Type B pancreatic cell (in vitro differentiated cells): ENCODE measurements around the gene PERP. TPM values are rescaled to one million over a fixed set of nuclear protein-coding genes. Genes with fewer than 3 reads are reported as not detected.
A peak's percentile ranks its signal among the peaks of the same experiment; 100 is the strongest.

Experiments used
- DNase-seq: peaks from one replicate; pipeline ENCODE4 v3.0.0; 2021; ENCODE audit warnings: mixed read lengths; ENCODE audit not compliant: unreplicated experiment; ENCODE audit errors: extremely low spot score
- H3K27ac Mint-ChIP-seq: 2 replicates; pipeline ENCODE4 v1.8.0; 2021; ENCODE audit warnings: mild to moderate bottlenecking, mixed read lengths
- H3K27me3 Mint-ChIP-seq: 2 replicates; pipeline ENCODE4 v1.8.0; 2021; ENCODE audit warnings: mixed read lengths
- H3K36me3 Mint-ChIP-seq: 2 replicates; pipeline ENCODE4 v1.8.0; 2021; ENCODE audit warnings: mixed read lengths
- H3K4me1 Mint-ChIP-seq: one replicate; pipeline ENCODE4 v1.8.0; 2021; ENCODE audit warnings: mixed read lengths; ENCODE audit not compliant: unreplicated experiment
- H3K4me3 Mint-ChIP-seq: 2 replicates; pipeline ENCODE4 v1.8.0; 2021; ENCODE audit warnings: mild to moderate bottlenecking, mixed read lengths
- H3K9me3 Mint-ChIP-seq: 2 replicates; pipeline ENCODE4 v1.8.0; 2021; ENCODE audit warnings: mixed read lengths
- total RNA-seq: library from RNA; stranded (reverse); gene quantifications from 2 replicates; pipeline ENCODE4 v1.2.1, GENCODE V29; 2021; ENCODE audit warnings: low replicate concordance
- TF ChIP-seq, protein P1 (sequence below): fragments of 200-600 bp; sonication (generic); conservative IDR thresholded peaks from 2 replicates; pipeline ENCODE4 v1.5.0; 2021; ENCODE audit warnings: antibody characterized with exemption, mild to moderate bottlenecking

Gene PERP
- total RNA-seq, 1 donor from 2014 or later = 86.8 TPM

DNA sequence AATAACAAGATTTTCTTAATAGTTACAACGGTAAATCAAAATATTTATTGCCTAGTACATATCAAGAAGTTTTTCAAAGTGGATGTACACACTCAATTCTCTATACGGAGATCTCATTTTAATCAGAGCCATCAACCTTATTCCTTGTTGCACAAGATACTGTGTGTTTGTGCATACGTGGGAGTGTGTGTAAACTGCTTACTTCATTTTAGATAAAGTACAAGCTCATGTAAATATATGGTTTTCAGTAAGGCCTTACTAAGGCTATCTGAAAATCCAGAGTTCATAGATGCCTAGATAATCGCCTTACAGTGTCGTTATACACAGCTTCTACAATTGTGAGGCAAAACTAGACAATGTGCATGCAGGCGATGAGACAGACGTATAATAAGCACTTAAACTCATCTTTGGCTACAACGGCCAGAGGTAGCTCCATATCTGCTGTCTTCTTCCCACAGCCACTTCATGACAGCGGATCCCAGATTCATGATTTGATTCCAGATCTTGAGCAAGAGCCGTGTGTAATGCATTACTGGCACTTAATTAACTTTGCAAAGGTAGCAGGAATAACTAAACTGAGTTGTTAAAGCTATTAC is 2.5 kb downstream of the PERP start:
- H3K4me3 Mint-ChIP-seq = peak overlapping the region; percentile 93
- no peak for DNase-seq
- peak overlapping the region; percentile 99 for H3K27ac Mint-ChIP-seq
- TF ChIP-seq, protein P1, sequence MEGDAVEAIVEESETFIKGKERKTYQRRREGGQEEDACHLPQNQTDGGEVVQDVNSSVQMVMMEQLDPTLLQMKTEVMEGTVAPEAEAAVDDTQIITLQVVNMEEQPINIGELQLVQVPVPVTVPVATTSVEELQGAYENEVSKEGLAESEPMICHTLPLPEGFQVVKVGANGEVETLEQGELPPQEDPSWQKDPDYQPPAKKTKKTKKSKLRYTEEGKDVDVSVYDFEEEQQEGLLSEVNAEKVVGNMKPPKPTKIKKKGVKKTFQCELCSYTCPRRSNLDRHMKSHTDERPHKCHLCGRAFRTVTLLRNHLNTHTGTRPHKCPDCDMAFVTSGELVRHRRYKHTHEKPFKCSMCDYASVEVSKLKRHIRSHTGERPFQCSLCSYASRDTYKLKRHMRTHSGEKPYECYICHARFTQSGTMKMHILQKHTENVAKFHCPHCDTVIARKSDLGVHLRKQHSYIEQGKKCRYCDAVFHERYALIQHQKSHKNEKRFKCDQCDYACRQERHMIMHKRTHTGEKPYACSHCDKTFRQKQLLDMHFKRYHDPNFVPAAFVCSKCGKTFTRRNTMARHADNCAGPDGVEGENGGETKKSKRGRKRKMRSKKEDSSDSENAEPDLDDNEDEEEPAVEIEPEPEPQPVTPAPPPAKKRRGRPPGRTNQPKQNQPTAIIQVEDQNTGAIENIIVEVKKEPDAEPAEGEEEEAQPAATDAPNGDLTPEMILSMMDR = no peak
- H3K9me3 Mint-ChIP-seq = peaks cover 9% of the 10 kb centered on the region
- peaks cover 18% of the 10 kb centered on the region for H3K36me3 Mint-ChIP-seq
- H3K4me1 Mint-ChIP-seq = peaks cover 25% of the 10 kb centered on the region
- peaks cover 32% of the 10 kb centered on the region for H3K27me3 Mint-ChIP-seq

- TF ChIP-seq, protein P1 = no peak
- DNase-seq = no peak
- Mint-ChIP-seq H3K4me1 (peaks cover 21% of the 10 kb centered on the region), H3K27ac (peak overlapping the region; percentile 74), H3K9me3 (peaks cover 9% of the 10 kb centered on the region), H3K36me3 (peaks cover 18% of the 10 kb centered on the region), H3K27me3 (peaks cover 27% of the 10 kb centered on the region), H3K4me3 (peak overlapping the region; percentile 65)
Measured at GRCh38 chr6:138103871-138104270, 3.3 kb downstream of the PERP start.

GRCh38 chr6:138101946-138102731 is 5.1 kb downstream of the PERP start:
- peak overlapping the region; percentile 77 for H3K4me3 Mint-ChIP-seq
- TF ChIP-seq, protein P1 = no peak
- peaks cover 14% of the 10 kb centered on the region for H3K4me1 Mint-ChIP-seq
- peaks cover 17% of the 10 kb centered on the region for H3K27me3 Mint-ChIP-seq
- H3K27ac Mint-ChIP-seq = peak overlapping the region; percentile 48
- peaks cover 27% of the 10 kb centered on the region for H3K36me3 Mint-ChIP-seq
- H3K9me3 Mint-ChIP-seq = peaks cover 14% of the 10 kb centered on the region
- DNase-seq = no peak

- H3K27ac Mint-ChIP-seq = peak overlapping the region; percentile 93
- H3K9me3 Mint-ChIP-seq = peaks cover 14% of the 10 kb centered on the region
- H3K4me1 Mint-ChIP-seq = peaks cover 7% of the 10 kb centered on the region
- H3K36me3 Mint-ChIP-seq = peaks cover 33% of the 10 kb centered on the region
- peak overlapping the region; percentile 81 for H3K4me3 Mint-ChIP-seq
- H3K27me3 Mint-ChIP-seq = no peaks in the 10 kb centered on the region
- DNase-seq = no peak
- TF ChIP-seq, protein P1 = no peak
Measured at GRCh38 chr6:138099832-138100231, 7.4 kb downstream of the PERP start.

GRCh38 chr6:138098306-138098705 is 8.9 kb downstream of the PERP start:
- Mint-ChIP-seq H3K4me1 (peaks cover 7% of the 10 kb centered on the region), H3K27me3 (no peaks in the 10 kb centered on the region), H3K36me3 (peaks cover 32% of the 10 kb centered on the region), H3K4me3 (no peak overlapping the region), H3K9me3 (peaks cover 14% of the 10 kb centered on the region), H3K27ac (peak overlapping the region; percentile 59)
- TF ChIP-seq, protein P1 = no peak
- no peak for DNase-seq
